Liver (tissue), 9 donors: Measurements from ENCODE around the gene FAM222A. TPM values are rescaled to one million over a fixed set of nuclear protein-coding genes. Genes with fewer than 3 reads are reported as not detected.

Source experiments
- DNase-seq: peaks from one replicate; pipeline ENCODE4 v3.0.0-alpha.2; 2017; ENCODE audit warnings: low spot score
- H3K27ac ChIP-seq, 2 donors: one replicate each; pipeline ENCODE4 v1.7.0; 2013; ENCODE audit warnings: inconsistent platforms in 2 of 2, low read length in 2 of 2, control low read depth in 1 of 2, low read depth in 1 of 2, mild to moderate bottlenecking in 1 of 2
- H3K27me3 ChIP-seq, 4 donors: one replicate each; pipeline versions ENCODE4 v1.6.1 to v1.7.0; 2013; ENCODE audit warnings: low read length in 3 of 4, inconsistent platforms in 1 of 4, mild to moderate bottlenecking in 1 of 4, moderate library complexity in 1 of 4; ENCODE audit not compliant: control insufficient read depth in 4 of 4, insufficient read depth in 4 of 4
- H3K36me3 ChIP-seq, 4 donors: one replicate each; pipeline versions ENCODE4 v1.6.1 to v1.7.0; 2013; ENCODE audit warnings: low read length in 3 of 4, mild to moderate bottlenecking in 3 of 4, low read depth in 1 of 4, moderate library complexity in 1 of 4; ENCODE audit not compliant: control insufficient read depth in 4 of 4, insufficient read depth in 3 of 4
- H3K4me1 ChIP-seq, 4 donors: one replicate each; pipeline versions ENCODE4 v1.6.1 to v1.7.0; 2013; ENCODE audit warnings: low read length in 3 of 4, mild to moderate bottlenecking in 3 of 4, moderate library complexity in 1 of 4; ENCODE audit not compliant: control insufficient read depth in 4 of 4, insufficient read depth in 4 of 4
- H3K4me3 ChIP-seq, 3 donors: one replicate each; pipeline versions ENCODE4 v1.6.1 to v1.7.0; 2013; ENCODE audit warnings: low read length in 3 of 3, control low read depth in 1 of 3, low read depth in 1 of 3, mild to moderate bottlenecking in 1 of 3
- H3K9ac ChIP-seq, 2 donors: one replicate each; pipeline ENCODE4 v1.7.0; 2013; ENCODE audit warnings: low read length in 2 of 2, mild to moderate bottlenecking in 2 of 2, moderate library complexity in 2 of 2, control low read depth in 1 of 2, low read depth in 1 of 2
- H3K9me3 ChIP-seq, 4 donors: one replicate each; pipeline versions ENCODE4 v1.6.1 to v1.7.0; 2013; ENCODE audit warnings: low read length in 3 of 4; ENCODE audit not compliant: control insufficient read depth in 4 of 4
- ATF3 ChIP-seq: IDR thresholded peaks from 2 replicates; pipeline ENCODE4 v1.6.1; 2016; ENCODE audit warnings: antibody characterized with exemption
- CTCF ChIP-seq: fragments of 150-350 bp; IDR thresholded peaks from 2 replicates; pipeline ENCODE4 v1.5.1; 2017; ENCODE audit warnings: improper control_type of control experiment, low read depth, low read length; ENCODE audit not compliant: missing input control
- FOXA1 ChIP-seq: IDR thresholded peaks from 2 replicates; pipeline ENCODE4 v1.6.1; 2016; ENCODE audit warnings: antibody characterized with exemption
- FOXA2 ChIP-seq: IDR thresholded peaks from 2 replicates; pipeline ENCODE4 v1.6.1; 2016; ENCODE audit warnings: antibody characterized with exemption
- HNF4A ChIP-seq, 2 donors: conservative IDR thresholded peaks; 2 replicates each; pipeline ENCODE4 v1.6.1; 2016; ENCODE audit warnings: antibody characterized with exemption in 2 of 2, mild to moderate bottlenecking in 2 of 2
- HNF4G ChIP-seq: IDR thresholded peaks from 2 replicates; pipeline ENCODE4 v1.6.1; 2016; ENCODE audit warnings: antibody characterized with exemption
- JUND ChIP-seq, 2 donors: IDR thresholded peaks; 2 replicates each; pipeline ENCODE4 v1.6.1; 2016; ENCODE audit warnings: antibody characterized with exemption in 2 of 2
- MAX ChIP-seq: IDR thresholded peaks from 2 replicates; pipeline ENCODE4 v1.6.1; 2016; ENCODE audit warnings: antibody characterized with exemption
- RAD21 ChIP-seq, 2 donors: IDR thresholded peaks; 2 replicates each; pipeline ENCODE4 v1.6.1; 2016; ENCODE audit warnings: antibody characterized with exemption in 2 of 2, mild to moderate bottlenecking in 2 of 2
- RXRA ChIP-seq, 2 donors: IDR thresholded peaks; 2 replicates each; pipeline ENCODE4 v1.6.1; 2017 to 2018; ENCODE audit warnings: antibody characterized with exemption in 2 of 2, mild to moderate bottlenecking in 1 of 2
- SP1 ChIP-seq: IDR thresholded peaks from 2 replicates; pipeline ENCODE4 v1.6.1; 2018; ENCODE audit warnings: antibody characterized with exemption, mild to moderate bottlenecking
- YY1 ChIP-seq: IDR thresholded peaks from 2 replicates; pipeline ENCODE4 v1.6.1; 2016; ENCODE audit warnings: antibody characterized with exemption, mild to moderate bottlenecking
- ZBTB33 ChIP-seq: IDR thresholded peaks from 2 replicates; pipeline ENCODE4 v1.6.1; 2016; ENCODE audit warnings: antibody characterized with exemption
- WGBS: extraction: QIAGEN DNeasy Blood & Tissue Kit; methylation state at CpG from one replicate; pipeline ENCODE4 v1.1.7; 2013; 5-methylcytosine and 5-hydroxymethylcytosine counted together
- polyA plus RNA-seq, 2 donors: library from polyadenylated mRNA; stranded (reverse) in 1 of 2; unstranded in 1 of 2; fragments of 200-250 nt in 1 of 2; fragments of >200 nt in 1 of 2; fragmentation: Nextera tagmentation in 1 of 2; extraction: Ambion mirVana in 1 of 2; gene quantifications; one replicate each; pipeline versions ENCODE4 v1.2.1 to v1.2.3, GENCODE V29; 2013 to 2015
- total RNA-seq, 2 donors: library from RNA; depleted of rRNA; stranded (reverse); fragments of >200 nt; gene quantifications; one replicate each; pipeline ENCODE4 v1.2.3, GENCODE V29; 2014
- donor health status: healthy.
- donor health status: healthy.
- donor health status: healthy.
- donor health status: healthy.
- donor health status: healthy.

FAM222A gene
- total and polyA plus RNA-seq, 4 donors = 0.97 to 2.2 (median 1.9) TPM

GRCh38 chr12:109804820-109805761 lies 91.5 kb downstream of the FAM222A start:
- H3K9ac ChIP-seq = no peak overlapping the region
- no peaks in the 10 kb centered on the region for H3K9me3 ChIP-seq
- H3K4me1 ChIP-seq = peaks cover 0 to 6% (median 2%) of the 10 kb centered on the region in 4 donors
- H3K27me3 ChIP-seq = no peaks in the 10 kb centered on the region
- H3K4me3 ChIP-seq = no peak overlapping the region
- peaks cover 0 to 24% (median 5%) of the 10 kb centered on the region in 4 donors for H3K36me3 ChIP-seq
- TF ChIP-seq CTCF (peak; percentile 94), RXRA (IDR thresholded peaks at IDR 0.05) (peak in 1 of 2 donors; percentile 37), RAD21 (IDR thresholded peaks at IDR 0.05) (peak; percentile 95 to 96), YY1 (no peak), MAX (no peak)
- 29% methylated on average over 12 of the region's 12 CpGs for WGBS
- no peak overlapping the region for H3K27ac ChIP-seq
- DNase-seq = peak; percentile 64

- Histone ChIP-seq H3K27ac (no peak overlapping the region), H3K4me3 (no peak overlapping the region), H3K9me3 (no peaks in the 10 kb centered on the region), H3K36me3 (peaks cover 0 to 19% (median 6%) of the 10 kb centered on the region in 4 donors), H3K9ac (no peak overlapping the region), H3K4me1 (peaks cover 0 to 6% (median 2%) of the 10 kb centered on the region in 4 donors), H3K27me3 (no peaks in the 10 kb centered on the region)
- WGBS = 92% methylated on average over 12 of the region's 12 CpGs
- DNase-seq = no peak
- no peak for TF ChIP-seq HNF4A (conservative IDR thresholded peaks at IDR 0.05)
- no peak for TF ChIP-seq YY1
- no peak for TF ChIP-seq SP1
- no peak for TF ChIP-seq JUND (IDR thresholded peaks at IDR 0.05)
Observed at GRCh38 chr12:109807954-109808643, 94.5 kb downstream of the FAM222A start.

GRCh38 chr12:109808876-109809646 lies 95.4 kb downstream of the FAM222A start:
- WGBS = 96% methylated on average over 4 of the region's 4 CpGs
- DNase-seq = no peak
- Histone ChIP-seq H3K4me1 (peaks cover 0 to 6% (median 2%) of the 10 kb centered on the region in 4 donors), H3K27me3 (no peaks in the 10 kb centered on the region), H3K4me3 (no peak overlapping the region), H3K9ac (no peak overlapping the region), H3K9me3 (no peaks in the 10 kb centered on the region), H3K36me3 (peaks cover 0 to 22% (median 11%) of the 10 kb centered on the region in 4 donors), H3K27ac (no peak overlapping the region)
- TF ChIP-seq FOXA1 = no peak
- TF ChIP-seq FOXA2 = no peak
- no peak for TF ChIP-seq HNF4G
- no peak for TF ChIP-seq ATF3
- no peak for TF ChIP-seq ZBTB33
- TF ChIP-seq MAX = no peak
- no peak for TF ChIP-seq CTCF
